K562 (cell line): Measurements from ENCODE around the gene ACBD4. TPM values are rescaled to one million over a fixed set of nuclear protein-coding genes. Genes with fewer than 3 reads are reported as not detected.

Experiments
- BACH1 ChIP-seq: fragments of 200-800 bp; sonication (Bioruptor generic); IDR thresholded peaks from 2 replicates; pipeline ENCODE4 v1.6.1; 2016; ENCODE audit warnings: missing genetic modification characterization, missing compliant biosample characterization
- ELF4 ChIP-seq: fragments of 450-650 bp; formaldehyde crosslinking; IDR thresholded peaks from 2 replicates; pipeline ENCODE4 v1.4.0; 2022; ENCODE audit warnings: missing genetic modification characterization
- FOSL1 ChIP-seq: fragments of 200-800 bp; sonication (Bioruptor generic); conservative IDR thresholded peaks from 2 replicates; pipeline ENCODE4 v1.6.1; 2016; ENCODE audit warnings: missing genetic modification characterization, missing compliant biosample characterization
- ILF3 ChIP-seq: fragments of 450-650 bp; IDR thresholded peaks from 2 replicates; pipeline ENCODE4 v1.6.1; 2018; ENCODE audit warnings: antibody characterized with exemption, mild to moderate bottlenecking, moderate library complexity, borderline replicate concordance
- LEF1 ChIP-seq: fragments of 450-650 bp; IDR thresholded peaks from 2 replicates; pipeline ENCODE4 v1.6.1; 2016; ENCODE audit warnings: mild to moderate bottlenecking
- MAZ ChIP-seq, 2 experiments: fragments of 450-650 bp in 1 of 2; sonication (generic) in 1 of 2; formaldehyde crosslinking; IDR thresholded peaks in 1 of 2; conservative IDR thresholded peaks in 1 of 2; 2 replicates each; pipeline versions ENCODE4 v1.4.0 to v1.5.0; 2020; ENCODE audit warnings: mild to moderate bottlenecking in 1 of 2, missing genetic modification reagents in 1 of 2
- OTX1 ChIP-seq: fragments of 450-650 bp; formaldehyde crosslinking; IDR thresholded peaks from 2 replicates; pipeline ENCODE4 v1.4.0; 2022; ENCODE audit warnings: mild to moderate bottlenecking
- PCBP2 ChIP-seq: fragments of 200-400 bp; formaldehyde crosslinking; IDR thresholded peaks from 2 replicates; pipeline ENCODE4 v1.6.1; 2018; ENCODE audit warnings: low read length, low read depth, mild to moderate bottlenecking, moderate library complexity; ENCODE audit not compliant: poor library complexity, severe bottlenecking
- POLR2AphosphoS5 ChIP-seq: IDR thresholded peaks from 2 replicates; pipeline ENCODE4 v1.6.1; 2011; ENCODE audit warnings: mild to moderate bottlenecking, low read depth, low read length, moderate library complexity; ENCODE audit not compliant: control insufficient read depth, insufficient read depth
- PTRF ChIP-seq: fragments of 450-650 bp; IDR thresholded peaks from 2 replicates; pipeline ENCODE4 v1.6.1; 2016; ENCODE audit warnings: mild to moderate bottlenecking, missing genetic modification characterization, missing compliant biosample characterization
- SMAD3 ChIP-seq: fragments of 450-650 bp; formaldehyde crosslinking; conservative IDR thresholded peaks from 2 replicates; pipeline ENCODE4 v1.4.0; 2020; ENCODE audit warnings: mild to moderate bottlenecking
- SRSF3 ChIP-seq: fragments of 200-400 bp; formaldehyde crosslinking; IDR thresholded peaks from 2 replicates; pipeline ENCODE4 v1.6.1; 2016; ENCODE audit warnings: mild to moderate bottlenecking, low read length, moderate library complexity; ENCODE audit not compliant: insufficient read depth
- STAT5B ChIP-seq: fragments of 250-450 bp; sonication (Bioruptor Pico); IDR thresholded peaks from 2 replicates; pipeline ENCODE4 v1.8.0; 2021; ENCODE audit warnings: mild to moderate bottlenecking, inconsistent platforms
- ZEB2 ChIP-seq: fragments of 450-650 bp; IDR thresholded peaks from 2 replicates; pipeline ENCODE4 v1.6.1; 2016
- ZNF830 ChIP-seq: fragments of 250-450 bp; sonication (Bioruptor Pico); IDR thresholded peaks from 2 replicates; pipeline ENCODE4 v1.5.0; 2021; ENCODE audit warnings: mild to moderate bottlenecking
- polyA plus RNA-seq, 8 experiments: library from polyadenylated mRNA; depleted of rRNA in 4 of 8; stranded (reverse) in 5 of 8; unstranded in 3 of 8; fragments of >200 nt; fragmentation: Nextera tagmentation in 2 of 8; fragmentation: Illumina TruSeq in 1 of 8; extraction: Ambion mirVana in 2 of 8; extraction: Trizol in 1 of 8; gene quantifications; 2 replicates each; pipeline versions ENCODE4 v1.2.1 to v1.2.3, GENCODE V29; 2011 to 2014; ENCODE audit warnings: inconsistent platforms in 1 of 8, missing spikeins in 1 of 8
- total RNA-seq, 7 experiments: library from RNA; depleted of rRNA in 6 of 7; stranded (reverse); fragments of >200 nt in 6 of 7; fragmentation: Illumina TruSeq in 2 of 7; extraction: Trizol in 2 of 7; gene quantifications; 2 replicates each; pipeline versions ENCODE4 v1.2.1 to v1.2.3, GENCODE V29; 2011 to 2021; ENCODE audit warnings: low replicate concordance in 1 of 7
- TF ChIP-seq, protein P1 (sequence below): sonication (generic); formaldehyde crosslinking; IDR thresholded peaks from 2 replicates; pipeline ENCODE4 v1.9.0; 2022; ENCODE audit warnings: mild to moderate bottlenecking, missing genetic modification reagents
- TF ChIP-seq, protein P2 (sequence below): sonication (generic); formaldehyde crosslinking; IDR thresholded peaks from 2 replicates; pipeline ENCODE4 v1.8.1; 2023; ENCODE audit warnings: missing genetic modification reagents, mild to moderate bottlenecking, borderline replicate concordance
- TF ChIP-seq, protein P3 (sequence below), 2 experiments: fragments of 450-650 bp; IDR thresholded peaks; 2 replicates each; pipeline ENCODE4 v1.6.1; 2018; ENCODE audit warnings: mild to moderate bottlenecking in 2 of 2, low read depth in 1 of 2; ENCODE audit not compliant: partially characterized antibody in 2 of 2
- TF ChIP-seq, protein P4 (sequence below): sonication (generic); formaldehyde crosslinking; IDR thresholded peaks from 2 replicates; pipeline ENCODE4 v1.8.0; 2022; ENCODE audit warnings: missing genetic modification reagents, mild to moderate bottlenecking, moderate library complexity, borderline replicate concordance

ACBD4 gene
- total and polyA plus RNA-seq, 9 of the 15 experiments (the other 6 are each of a cell fraction or from before 2014, with no cell fraction given) = 0.14 to 6.9 (median 4.6) TPM

DNA sequence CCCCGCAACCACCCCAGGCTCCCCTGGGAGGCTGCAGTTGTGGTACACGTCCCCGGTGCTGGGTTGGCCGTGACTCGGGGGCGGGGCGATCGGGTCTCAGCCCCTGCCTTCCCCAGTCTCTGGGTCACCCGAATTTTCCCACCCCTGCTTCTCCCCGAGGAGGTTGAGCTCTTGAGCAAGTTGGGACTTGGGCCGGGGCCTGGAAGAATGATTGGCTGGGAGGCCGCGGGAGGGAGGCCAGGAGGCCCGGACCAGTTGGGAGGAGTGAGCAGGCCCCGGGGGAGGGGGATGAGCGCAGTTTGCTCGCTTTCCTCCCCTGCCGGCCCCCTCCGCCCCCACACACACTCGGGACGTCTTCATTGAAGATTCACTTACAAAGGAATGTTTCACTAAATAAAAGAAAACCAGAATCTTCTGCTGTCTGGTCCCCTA, 8.3 kb downstream of the ACBD4 start (continued):
- TF ChIP-seq PCBP2 = no peak
- TF ChIP-seq, protein P1, sequence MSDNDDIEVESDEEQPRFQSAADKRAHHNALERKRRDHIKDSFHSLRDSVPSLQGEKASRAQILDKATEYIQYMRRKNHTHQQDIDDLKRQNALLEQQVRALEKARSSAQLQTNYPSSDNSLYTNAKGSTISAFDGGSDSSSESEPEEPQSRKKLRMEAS (CRISPR knock-in tag) = no peak
- no peak for TF ChIP-seq ZEB2
- TF ChIP-seq FOSL1 (tag) = no peak
- no peak for TF ChIP-seq POLR2AphosphoS5
- no peak for TF ChIP-seq ZNF830 (CRISPR knock-in tag)
- TF ChIP-seq, protein P2, sequence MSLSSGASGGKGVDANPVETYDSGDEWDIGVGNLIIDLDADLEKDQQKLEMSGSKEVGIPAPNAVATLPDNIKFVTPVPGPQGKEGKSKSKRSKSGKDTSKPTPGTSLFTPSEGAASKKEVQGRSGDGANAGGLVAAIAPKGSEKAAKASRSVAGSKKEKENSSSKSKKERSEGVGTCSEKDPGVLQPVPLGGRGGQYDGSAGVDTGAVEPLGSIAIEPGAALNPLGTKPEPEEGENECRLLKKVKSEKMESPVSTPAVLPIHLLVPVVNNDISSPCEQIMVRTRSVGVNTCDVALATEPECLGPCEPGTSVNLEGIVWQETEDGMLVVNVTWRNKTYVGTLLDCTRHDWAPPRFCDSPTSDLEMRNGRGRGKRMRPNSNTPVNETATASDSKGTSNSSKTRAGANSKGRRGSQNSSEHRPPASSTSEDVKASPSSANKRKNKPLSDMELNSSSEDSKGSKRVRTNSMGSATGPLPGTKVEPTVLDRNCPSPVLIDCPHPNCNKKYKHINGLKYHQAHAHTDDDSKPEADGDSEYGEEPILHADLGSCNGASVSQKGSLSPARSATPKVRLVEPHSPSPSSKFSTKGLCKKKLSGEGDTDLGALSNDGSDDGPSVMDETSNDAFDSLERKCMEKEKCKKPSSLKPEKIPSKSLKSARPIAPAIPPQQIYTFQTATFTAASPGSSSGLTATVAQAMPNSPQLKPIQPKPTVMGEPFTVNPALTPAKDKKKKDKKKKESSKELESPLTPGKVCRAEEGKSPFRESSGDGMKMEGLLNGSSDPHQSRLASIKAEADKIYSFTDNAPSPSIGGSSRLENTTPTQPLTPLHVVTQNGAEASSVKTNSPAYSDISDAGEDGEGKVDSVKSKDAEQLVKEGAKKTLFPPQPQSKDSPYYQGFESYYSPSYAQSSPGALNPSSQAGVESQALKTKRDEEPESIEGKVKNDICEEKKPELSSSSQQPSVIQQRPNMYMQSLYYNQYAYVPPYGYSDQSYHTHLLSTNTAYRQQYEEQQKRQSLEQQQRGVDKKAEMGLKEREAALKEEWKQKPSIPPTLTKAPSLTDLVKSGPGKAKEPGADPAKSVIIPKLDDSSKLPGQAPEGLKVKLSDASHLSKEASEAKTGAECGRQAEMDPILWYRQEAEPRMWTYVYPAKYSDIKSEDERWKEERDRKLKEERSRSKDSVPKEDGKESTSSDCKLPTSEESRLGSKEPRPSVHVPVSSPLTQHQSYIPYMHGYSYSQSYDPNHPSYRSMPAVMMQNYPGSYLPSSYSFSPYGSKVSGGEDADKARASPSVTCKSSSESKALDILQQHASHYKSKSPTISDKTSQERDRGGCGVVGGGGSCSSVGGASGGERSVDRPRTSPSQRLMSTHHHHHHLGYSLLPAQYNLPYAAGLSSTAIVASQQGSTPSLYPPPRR = no peak
- no peak for TF ChIP-seq SRSF3
- no peak for TF ChIP-seq OTX1 (CRISPR knock-in tag)
- TF ChIP-seq MAZ (CRISPR knock-in tag; conservative IDR thresholded peaks at IDR 0.05 in 1 of 2, IDR thresholded peaks at IDR 0.05 in 1 of 2) = peak in 1 of 2 experiments; percentile 26; a peak in 1 of 4 replicates
- TF ChIP-seq ILF3 = no peak
- TF ChIP-seq, protein P3, sequence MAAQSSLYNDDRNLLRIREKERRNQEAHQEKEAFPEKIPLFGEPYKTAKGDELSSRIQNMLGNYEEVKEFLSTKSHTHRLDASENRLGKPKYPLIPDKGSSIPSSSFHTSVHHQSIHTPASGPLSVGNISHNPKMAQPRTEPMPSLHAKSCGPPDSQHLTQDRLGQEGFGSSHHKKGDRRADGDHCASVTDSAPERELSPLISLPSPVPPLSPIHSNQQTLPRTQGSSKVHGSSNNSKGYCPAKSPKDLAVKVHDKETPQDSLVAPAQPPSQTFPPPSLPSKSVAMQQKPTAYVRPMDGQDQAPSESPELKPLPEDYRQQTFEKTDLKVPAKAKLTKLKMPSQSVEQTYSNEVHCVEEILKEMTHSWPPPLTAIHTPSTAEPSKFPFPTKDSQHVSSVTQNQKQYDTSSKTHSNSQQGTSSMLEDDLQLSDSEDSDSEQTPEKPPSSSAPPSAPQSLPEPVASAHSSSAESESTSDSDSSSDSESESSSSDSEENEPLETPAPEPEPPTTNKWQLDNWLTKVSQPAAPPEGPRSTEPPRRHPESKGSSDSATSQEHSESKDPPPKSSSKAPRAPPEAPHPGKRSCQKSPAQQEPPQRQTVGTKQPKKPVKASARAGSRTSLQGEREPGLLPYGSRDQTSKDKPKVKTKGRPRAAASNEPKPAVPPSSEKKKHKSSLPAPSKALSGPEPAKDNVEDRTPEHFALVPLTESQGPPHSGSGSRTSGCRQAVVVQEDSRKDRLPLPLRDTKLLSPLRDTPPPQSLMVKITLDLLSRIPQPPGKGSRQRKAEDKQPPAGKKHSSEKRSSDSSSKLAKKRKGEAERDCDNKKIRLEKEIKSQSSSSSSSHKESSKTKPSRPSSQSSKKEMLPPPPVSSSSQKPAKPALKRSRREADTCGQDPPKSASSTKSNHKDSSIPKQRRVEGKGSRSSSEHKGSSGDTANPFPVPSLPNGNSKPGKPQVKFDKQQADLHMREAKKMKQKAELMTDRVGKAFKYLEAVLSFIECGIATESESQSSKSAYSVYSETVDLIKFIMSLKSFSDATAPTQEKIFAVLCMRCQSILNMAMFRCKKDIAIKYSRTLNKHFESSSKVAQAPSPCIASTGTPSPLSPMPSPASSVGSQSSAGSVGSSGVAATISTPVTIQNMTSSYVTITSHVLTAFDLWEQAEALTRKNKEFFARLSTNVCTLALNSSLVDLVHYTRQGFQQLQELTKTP (IDR thresholded peaks at IDR 0.05; ENCODE audit: low read depth in 1 of 2, partially characterized antibody in 2 of 2) = peak in 1 of 2 experiments; percentile 82
- TF ChIP-seq LEF1 = no peak
- no peak for TF ChIP-seq BACH1 (tag)
- TF ChIP-seq ELF4 (CRISPR knock-in tag) = no peak
- TF ChIP-seq PTRF (tag) = no peak
- TF ChIP-seq STAT5B (CRISPR knock-in tag) = no peak
- no peak for TF ChIP-seq SMAD3 (CRISPR knock-in tag)
- TF ChIP-seq, protein P4, sequence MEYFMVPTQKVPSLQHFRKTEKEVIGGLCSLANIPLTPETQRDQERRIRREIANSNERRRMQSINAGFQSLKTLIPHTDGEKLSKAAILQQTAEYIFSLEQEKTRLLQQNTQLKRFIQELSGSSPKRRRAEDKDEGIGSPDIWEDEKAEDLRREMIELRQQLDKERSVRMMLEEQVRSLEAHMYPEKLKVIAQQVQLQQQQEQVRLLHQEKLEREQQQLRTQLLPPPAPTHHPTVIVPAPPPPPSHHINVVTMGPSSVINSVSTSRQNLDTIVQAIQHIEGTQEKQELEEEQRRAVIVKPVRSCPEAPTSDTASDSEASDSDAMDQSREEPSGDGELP (CRISPR knock-in tag) = no peak
